Measurements from ENCODE around the gene DHDH. TPM values are rescaled to one million over a fixed set of nuclear protein-coding genes. Genes with fewer than 3 reads are reported as not detected.

DHDH gene
- total and polyA plus RNA-seq, 2 of the 13 experiments (the other 11 are each of a cell fraction or from before 2014, with no cell fraction given) = 0.13 to 0.91 TPM

GRCh38 chr19:48982280-48982679, 48.8 kb downstream of the DHDH start:
- TF ChIP-seq HCFC1 (IDR thresholded peaks at IDR 0.05; ENCODE audit: low read depth, low read length) = peak; percentile 42; the same call in 1 of the 2 replicates
- TF ChIP-seq, protein P1, sequence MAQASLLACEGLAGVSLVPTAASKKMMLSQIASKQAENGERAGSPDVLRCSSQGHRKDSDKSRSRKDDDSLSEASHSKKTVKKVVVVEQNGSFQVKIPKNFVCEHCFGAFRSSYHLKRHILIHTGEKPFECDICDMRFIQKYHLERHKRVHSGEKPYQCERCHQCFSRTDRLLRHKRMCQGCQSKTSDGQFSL (CRISPR knock-in tag; IDR thresholded peaks at IDR 0.05) = peak; percentile 89
- TF ChIP-seq ARNT (IDR thresholded peaks at IDR 0.05) = no peak
- TF ChIP-seq THAP11 (CRISPR knock-in tag; IDR thresholded peaks at IDR 0.05) = peak; percentile 87
- peak; percentile 18; the same call in 1 of the 2 replicates for TF ChIP-seq CREM (IDR thresholded peaks at IDR 0.05)
- no peak for TF ChIP-seq CREM (CRISPR knock-in tag; IDR thresholded peaks at IDR 0.05)
- peak; percentile 74 for TF ChIP-seq ZNF143 (CRISPR knock-in tag; IDR thresholded peaks at IDR 0.05)
- no TSS peak for BruUV-seq (replicated peaks)
- no peaks in the 10 kb centered on the region for H3K27me3 ChIP-seq (ENCODE audit: control insufficient read depth in 1 of 2, insufficient read depth in 2 of 2, low read length in 2 of 2)
- H3K36me3 ChIP-seq (replicated peaks in 1 of 2; ENCODE audit: control insufficient read depth in 1 of 2, insufficient read depth in 2 of 2, low read length in 2 of 2) = peaks cover 12 to 41% of the 10 kb centered on the region in 2 experiments; a peak in 4 of 5 replicates
- no peak overlapping the region for H2AFZ ChIP-seq (ENCODE audit: low read length)
- no peaks in the 10 kb centered on the region for H4K20me1 ChIP-seq (ENCODE audit: insufficient read depth, low read length)
- no peak overlapping the region for H3K4me3 ChIP-seq (replicated peaks in 1 of 3; ENCODE audit: insufficient read depth in 1 of 3, low read depth in 2 of 3, low read length in 3 of 3)
- no peaks in the 10 kb centered on the region for H3K79me2 ChIP-seq (ENCODE audit: insufficient read depth, low read length)
- 95% methylated on average over 9 of the region's 9 CpGs for WGBS (ENCODE audit: low lambda C conversion rate)
- intact Hi-C loops (cut with micrococcal nuclease; ENCODE audit: unreplicated experiment) (no loop called here), in situ Hi-C loops (cut with HindIII; ENCODE audit: extremely low pct_ligation_motif_present, low pct_unique_long_range_greater_than_20kb) (no loop called here)
- ChIA-PET CTCF (ENCODE audit: low intra/inter-chr PET ratio, low total read pairs) (no interaction called here), POLR2A (interaction anchor here (1.0 kb wide), 1 partner anchor 11 kb away, joined by 3 read pairs; the partner anchor contains the start of gene RUVBL2)
- no peak overlapping the region for H3K4me2 ChIP-seq (ENCODE audit: low read depth, low read length)
- FAIRE-seq (no peak), ATAC-seq (no peak), DNase-seq (ENCODE audit: low spot score) (no peak)
- H3K9ac ChIP-seq (ENCODE audit: insufficient read depth, low read depth, low read length) = no peak overlapping the region
- H3K9me3 ChIP-seq (ENCODE audit: low read length) = no peaks in the 10 kb centered on the region
- no peaks in the 10 kb centered on the region for H3K4me1 ChIP-seq (ENCODE audit: insufficient read depth, low read length)
- no peak overlapping the region for H3K27ac ChIP-seq (ENCODE audit: extremely low read length, insufficient read depth, low read length)

- in situ Hi-C loops (cut with HindIII; ENCODE audit: extremely low pct_ligation_motif_present, low pct_unique_long_range_greater_than_20kb) = no loop called here
- Histone ChIP-seq H3K9ac (ENCODE audit: insufficient read depth, low read depth, low read length) (no peak overlapping the region), H3K4me1 (ENCODE audit: insufficient read depth, low read length) (peaks cover 8% of the 10 kb centered on the region), H2AFZ (ENCODE audit: low read length) (no peak overlapping the region), H3K4me3 (replicated peaks in 1 of 3; ENCODE audit: insufficient read depth in 1 of 3, low read depth in 2 of 3, low read length in 3 of 3) (no peak overlapping the region), H4K20me1 (ENCODE audit: insufficient read depth, low read length) (no peaks in the 10 kb centered on the region), H3K4me2 (ENCODE audit: low read depth, low read length) (no peak overlapping the region), H3K36me3 (replicated peaks in 1 of 2; ENCODE audit: control insufficient read depth in 1 of 2, insufficient read depth in 2 of 2, low read length in 2 of 2) (peaks cover 20 to 55% of the 10 kb centered on the region in 2 experiments; a peak in 4 of 5 replicates), H3K27ac (ENCODE audit: extremely low read length, insufficient read depth, low read length) (no peak overlapping the region), H3K9me3 (ENCODE audit: low read length) (no peaks in the 10 kb centered on the region), H3K79me2 (ENCODE audit: insufficient read depth, low read length) (peaks cover 6% of the 10 kb centered on the region), H3K27me3 (ENCODE audit: control insufficient read depth in 1 of 2, insufficient read depth in 2 of 2, low read length in 2 of 2) (no peaks in the 10 kb centered on the region)
- CTCF ChIA-PET (ENCODE audit: low intra/inter-chr PET ratio, low total read pairs) = no interaction called here
- no TSS peak for BruUV-seq (replicated peaks)
- POLR2A ChIA-PET = interaction anchor here (2.8 kb wide), 1 partner anchor 8 kb away, joined by 9 read pairs; the partner anchor contains the start of genes GYS1 and RUVBL2
- intact Hi-C loops (cut with micrococcal nuclease; ENCODE audit: unreplicated experiment) = no loop called here
- WGBS (ENCODE audit: low lambda C conversion rate) = 100% methylated on average over 5 of the region's 13 CpGs
- no peak for DNase-seq (ENCODE audit: low spot score)
- no peak for FAIRE-seq
- no peak for ATAC-seq
- TF ChIP-seq RBFOX2 (IDR thresholded peaks at IDR 0.05; ENCODE audit: low read depth, low read length) (peak; percentile 22; the same call in 1 of the 2 replicates), ZBTB7A (CRISPR knock-in tag; IDR thresholded peaks at IDR 0.05) (no peak), AGO2 (optimal IDR thresholded peaks at IDR 0.05; ENCODE audit: low read depth, low read length) (peak; percentile 27)
Measured at GRCh38 chr19:48985711-48986110, 52.2 kb downstream of the DHDH start.
